ENCODE results near the gene EMID1. TPM values are rescaled to one million over a fixed set of nuclear protein-coding genes. Genes with fewer than 3 reads are reported as not detected.

EMID1 gene
- total RNA-seq, 1 experiment from 2014 or later: 5.4 TPM

DNA sequence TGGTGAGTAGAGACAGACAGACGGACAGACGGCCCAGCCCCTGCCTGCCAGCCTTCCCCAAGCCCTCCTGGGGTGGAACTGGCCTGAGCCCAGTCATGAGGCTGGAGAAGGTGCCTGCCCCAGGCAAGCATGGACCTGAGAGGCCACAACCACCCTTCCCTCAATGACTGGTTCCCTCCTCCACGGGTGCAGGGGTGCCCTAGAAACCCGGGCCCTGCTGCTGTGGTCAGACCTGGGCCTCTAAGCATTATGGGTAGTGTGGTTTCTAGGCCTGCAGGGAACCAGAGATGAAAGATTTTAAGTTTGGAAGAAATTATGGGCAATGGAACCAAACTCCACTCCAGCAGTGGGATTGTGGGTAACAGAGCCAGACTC, 48.6 kb downstream of the EMID1 start:
- Mint-ChIP-seq H3K27ac (no peak overlapping the region), H3K9me3 (no peaks in the 10 kb centered on the region), H3K4me3 (no peak overlapping the region), H3K36me3 (ENCODE audit: insufficient read depth in 1 of 3, low read depth in 3 of 3) (no peaks in the 10 kb centered on the region; a peak in 1 of 7 replicates), H3K4me1 (peaks cover 0 to 7% of the 10 kb centered on the region in 2 experiments; a peak in 2 of 4 replicates), H3K27me3 (ENCODE audit: low read depth) (peaks cover 7% of the 10 kb centered on the region)
- H2BK12ac ChIP-seq (ENCODE audit: insufficient read length, low read depth, low read length): no peak overlapping the region
- no peaks in the 10 kb centered on the region for H3K23me2 ChIP-seq (ENCODE audit: insufficient read length, low read depth, low read length, poor library complexity, severe bottlenecking)
- H2BK120ac ChIP-seq (ENCODE audit: low read depth, low read length, poor library complexity, severe bottlenecking): no peak overlapping the region
- H4K8ac ChIP-seq (replicated peaks; ENCODE audit: insufficient read length, low read depth, low read length): no peak overlapping the region
- no peak overlapping the region for H3K9ac ChIP-seq (ENCODE audit: extremely low read depth, insufficient read length, low read length)
- no peak overlapping the region for H3K56ac ChIP-seq (ENCODE audit: insufficient read length, low read depth, low read length)
- H3T11ph ChIP-seq (ENCODE audit: low read length): no peak overlapping the region
- no peaks in the 10 kb centered on the region for H3K9me3 ChIP-seq (ENCODE audit: control insufficient read depth, low read depth, low read length)
- TF ChIP-seq, protein P1, sequence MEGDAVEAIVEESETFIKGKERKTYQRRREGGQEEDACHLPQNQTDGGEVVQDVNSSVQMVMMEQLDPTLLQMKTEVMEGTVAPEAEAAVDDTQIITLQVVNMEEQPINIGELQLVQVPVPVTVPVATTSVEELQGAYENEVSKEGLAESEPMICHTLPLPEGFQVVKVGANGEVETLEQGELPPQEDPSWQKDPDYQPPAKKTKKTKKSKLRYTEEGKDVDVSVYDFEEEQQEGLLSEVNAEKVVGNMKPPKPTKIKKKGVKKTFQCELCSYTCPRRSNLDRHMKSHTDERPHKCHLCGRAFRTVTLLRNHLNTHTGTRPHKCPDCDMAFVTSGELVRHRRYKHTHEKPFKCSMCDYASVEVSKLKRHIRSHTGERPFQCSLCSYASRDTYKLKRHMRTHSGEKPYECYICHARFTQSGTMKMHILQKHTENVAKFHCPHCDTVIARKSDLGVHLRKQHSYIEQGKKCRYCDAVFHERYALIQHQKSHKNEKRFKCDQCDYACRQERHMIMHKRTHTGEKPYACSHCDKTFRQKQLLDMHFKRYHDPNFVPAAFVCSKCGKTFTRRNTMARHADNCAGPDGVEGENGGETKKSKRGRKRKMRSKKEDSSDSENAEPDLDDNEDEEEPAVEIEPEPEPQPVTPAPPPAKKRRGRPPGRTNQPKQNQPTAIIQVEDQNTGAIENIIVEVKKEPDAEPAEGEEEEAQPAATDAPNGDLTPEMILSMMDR (conservative IDR thresholded peaks at IDR 0.05): no peak
- H3K4me2 ChIP-seq (ENCODE audit: insufficient read depth, insufficient read length, low read length): no peak overlapping the region
- no peak overlapping the region for H3K27ac ChIP-seq (ENCODE audit: insufficient read length, low read depth, low read length)
- H4K5ac ChIP-seq (ENCODE audit: insufficient read length, low read depth, low read length): no peak overlapping the region
- no peak overlapping the region for H4K91ac ChIP-seq (ENCODE audit: insufficient read length, low read depth, low read length)
- no peaks in the 10 kb centered on the region for H3K4me1 ChIP-seq (ENCODE audit: insufficient read depth, low read length)
- no peak overlapping the region; the same call in 1 of the 2 replicates for H3K14ac ChIP-seq (ENCODE audit: insufficient read depth, low read length)
- H3K23ac ChIP-seq (ENCODE audit: insufficient read length, low read depth, low read length): no peak overlapping the region
- no peaks in the 10 kb centered on the region for H3K27me3 ChIP-seq (ENCODE audit: insufficient read depth, low read length)
- H2BK15ac ChIP-seq (ENCODE audit: low read depth, low read length): no peak overlapping the region
- H2AFZ ChIP-seq (ENCODE audit: low read length): no peak overlapping the region
- no peaks in the 10 kb centered on the region for H3K79me2 ChIP-seq (ENCODE audit: insufficient read depth, low read length)
- WGBS (ENCODE audit: extremely low coverage, insufficient read length, low lambda C conversion rate): no CpG with 5 or more reads among the region's 4 CpGs
- no peak overlapping the region for H2AK5ac ChIP-seq (ENCODE audit: insufficient read length, low read length)
- no peak overlapping the region for H2BK5ac ChIP-seq (ENCODE audit: insufficient read length, low read length)
- no peak for DNase-seq
- no peak overlapping the region for H3K18ac ChIP-seq (ENCODE audit: insufficient read length, low read depth, low read length)
- no peaks in the 10 kb centered on the region for H4K20me1 ChIP-seq (ENCODE audit: control insufficient read depth, insufficient read depth, insufficient read length)
- H3K4ac ChIP-seq (ENCODE audit: low read depth, low read length): no peak overlapping the region
- H3K79me1 ChIP-seq (ENCODE audit: insufficient read depth, low read depth, low read length, poor library complexity, severe bottlenecking): no peaks in the 10 kb centered on the region
- H2BK20ac ChIP-seq (ENCODE audit: low read depth, low read length, poor library complexity, severe bottlenecking): no peak overlapping the region

All from H9 (cell line).